ENCODE results near the gene TP73.

TP73 gene

DNA sequence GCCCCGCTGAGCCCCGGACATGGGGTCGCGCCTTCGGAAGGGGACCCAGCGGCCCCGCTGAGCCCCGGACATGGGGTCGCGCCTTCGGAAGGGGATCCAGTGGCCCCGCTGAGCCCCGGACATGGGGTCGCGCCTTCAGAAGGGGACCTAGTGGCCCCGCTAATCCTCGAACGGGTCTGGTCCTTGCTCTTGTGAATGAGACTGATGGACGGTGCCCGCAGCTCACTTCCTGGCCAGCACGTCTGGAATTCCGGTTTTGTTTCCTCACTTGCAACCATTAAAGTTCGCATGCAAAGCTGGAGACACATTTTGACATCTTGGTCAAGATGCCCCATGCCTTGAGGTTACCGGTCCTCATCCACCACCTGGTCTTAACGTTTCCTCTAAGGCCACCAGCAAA, 8.0 kb upstream of the TP73 start:
- no peak for DNase-seq (ENCODE audit: extremely low read depth, low read depth)
- TF ChIP-seq, protein P1, sequence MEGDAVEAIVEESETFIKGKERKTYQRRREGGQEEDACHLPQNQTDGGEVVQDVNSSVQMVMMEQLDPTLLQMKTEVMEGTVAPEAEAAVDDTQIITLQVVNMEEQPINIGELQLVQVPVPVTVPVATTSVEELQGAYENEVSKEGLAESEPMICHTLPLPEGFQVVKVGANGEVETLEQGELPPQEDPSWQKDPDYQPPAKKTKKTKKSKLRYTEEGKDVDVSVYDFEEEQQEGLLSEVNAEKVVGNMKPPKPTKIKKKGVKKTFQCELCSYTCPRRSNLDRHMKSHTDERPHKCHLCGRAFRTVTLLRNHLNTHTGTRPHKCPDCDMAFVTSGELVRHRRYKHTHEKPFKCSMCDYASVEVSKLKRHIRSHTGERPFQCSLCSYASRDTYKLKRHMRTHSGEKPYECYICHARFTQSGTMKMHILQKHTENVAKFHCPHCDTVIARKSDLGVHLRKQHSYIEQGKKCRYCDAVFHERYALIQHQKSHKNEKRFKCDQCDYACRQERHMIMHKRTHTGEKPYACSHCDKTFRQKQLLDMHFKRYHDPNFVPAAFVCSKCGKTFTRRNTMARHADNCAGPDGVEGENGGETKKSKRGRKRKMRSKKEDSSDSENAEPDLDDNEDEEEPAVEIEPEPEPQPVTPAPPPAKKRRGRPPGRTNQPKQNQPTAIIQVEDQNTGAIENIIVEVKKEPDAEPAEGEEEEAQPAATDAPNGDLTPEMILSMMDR (IDR thresholded peaks at IDR 0.05; ENCODE audit: low read depth, low read length): no peak

DNA sequence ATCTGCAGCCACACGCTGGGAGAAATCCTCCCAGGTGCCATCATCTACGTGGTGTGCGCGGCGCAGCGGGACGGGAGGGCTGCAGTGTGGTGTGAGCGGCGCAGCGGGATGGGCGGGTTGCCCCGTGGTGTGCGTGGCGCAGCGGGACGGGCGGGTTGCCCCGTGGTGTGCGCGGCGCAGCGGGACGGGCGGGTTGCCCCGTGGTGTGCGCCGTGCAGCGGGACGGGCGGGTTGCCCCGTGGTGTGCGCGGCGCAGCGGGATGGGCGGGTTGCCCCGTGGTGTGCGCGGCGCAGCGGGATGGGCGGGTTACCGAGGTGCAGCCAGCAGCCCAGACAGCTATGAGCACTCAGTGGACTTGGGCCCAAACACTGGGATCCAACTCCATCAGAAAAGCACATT, 7.1 kb upstream of the TP73 start:
- no peak for DNase-seq (ENCODE audit: extremely low read depth, low read depth)
- TF ChIP-seq, protein P1 (IDR thresholded peaks at IDR 0.05; ENCODE audit: low read depth, low read length): no peak

DNA sequence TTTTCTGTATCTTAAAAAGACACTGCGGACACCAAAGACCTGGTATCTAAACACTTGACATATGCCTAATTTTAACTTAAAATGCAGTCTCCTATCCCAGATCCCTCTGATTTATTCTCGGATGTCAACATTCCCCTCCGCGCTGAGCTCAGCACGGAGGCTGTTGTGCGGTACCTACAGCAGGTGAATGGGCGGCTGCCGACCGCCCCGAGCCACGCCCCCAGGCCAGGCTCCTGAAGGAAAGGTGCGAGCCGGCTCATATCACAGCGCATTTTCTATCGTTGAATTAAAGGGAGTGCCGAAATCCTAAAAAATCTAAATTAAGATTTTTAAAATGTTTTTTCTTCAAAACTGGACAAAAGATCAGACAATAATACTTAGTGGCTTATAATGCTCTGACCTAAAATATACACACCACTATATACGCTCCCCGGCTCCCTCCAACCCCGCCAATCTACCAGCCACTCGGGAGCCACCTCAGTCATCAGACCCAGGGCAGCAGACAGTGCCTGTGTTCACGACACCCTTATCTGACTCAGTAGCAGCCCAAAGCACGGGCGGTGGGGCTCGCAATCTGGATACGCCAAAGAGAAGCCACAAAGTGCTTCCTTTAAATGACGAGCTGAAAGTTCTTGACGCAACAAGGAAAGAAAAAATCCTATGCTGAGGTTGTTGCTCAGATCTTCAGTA, 6.5 kb upstream of the TP73 start:
- TF ChIP-seq, protein P1 (IDR thresholded peaks at IDR 0.05; ENCODE audit: low read depth, low read length): no peak
- DNase-seq (ENCODE audit: extremely low read depth, low read depth): no peak

DNA sequence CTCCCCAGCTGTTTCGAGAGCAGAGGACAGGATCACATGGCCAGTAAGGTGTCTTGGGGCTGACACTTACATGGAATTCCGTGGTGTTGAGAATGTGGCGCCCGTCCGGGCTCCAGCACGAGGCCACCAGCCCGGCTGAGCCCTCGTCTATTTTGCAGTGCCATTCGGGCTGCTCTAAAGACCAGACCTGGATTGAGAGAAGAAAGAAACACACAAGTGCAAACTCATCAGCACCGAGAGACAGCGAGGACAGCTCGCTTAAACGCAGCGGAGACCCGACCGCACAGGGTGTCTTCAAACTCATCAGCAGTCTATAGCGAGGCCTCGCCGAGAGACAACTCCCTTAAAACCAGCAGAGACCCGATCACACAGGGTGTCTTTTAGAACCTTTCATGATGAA, 5.7 kb upstream of the TP73 start:
- TF ChIP-seq, protein P1 (IDR thresholded peaks at IDR 0.05; ENCODE audit: low read depth, low read length): no peak
- no peak for DNase-seq (ENCODE audit: extremely low read depth, low read depth)

DNA sequence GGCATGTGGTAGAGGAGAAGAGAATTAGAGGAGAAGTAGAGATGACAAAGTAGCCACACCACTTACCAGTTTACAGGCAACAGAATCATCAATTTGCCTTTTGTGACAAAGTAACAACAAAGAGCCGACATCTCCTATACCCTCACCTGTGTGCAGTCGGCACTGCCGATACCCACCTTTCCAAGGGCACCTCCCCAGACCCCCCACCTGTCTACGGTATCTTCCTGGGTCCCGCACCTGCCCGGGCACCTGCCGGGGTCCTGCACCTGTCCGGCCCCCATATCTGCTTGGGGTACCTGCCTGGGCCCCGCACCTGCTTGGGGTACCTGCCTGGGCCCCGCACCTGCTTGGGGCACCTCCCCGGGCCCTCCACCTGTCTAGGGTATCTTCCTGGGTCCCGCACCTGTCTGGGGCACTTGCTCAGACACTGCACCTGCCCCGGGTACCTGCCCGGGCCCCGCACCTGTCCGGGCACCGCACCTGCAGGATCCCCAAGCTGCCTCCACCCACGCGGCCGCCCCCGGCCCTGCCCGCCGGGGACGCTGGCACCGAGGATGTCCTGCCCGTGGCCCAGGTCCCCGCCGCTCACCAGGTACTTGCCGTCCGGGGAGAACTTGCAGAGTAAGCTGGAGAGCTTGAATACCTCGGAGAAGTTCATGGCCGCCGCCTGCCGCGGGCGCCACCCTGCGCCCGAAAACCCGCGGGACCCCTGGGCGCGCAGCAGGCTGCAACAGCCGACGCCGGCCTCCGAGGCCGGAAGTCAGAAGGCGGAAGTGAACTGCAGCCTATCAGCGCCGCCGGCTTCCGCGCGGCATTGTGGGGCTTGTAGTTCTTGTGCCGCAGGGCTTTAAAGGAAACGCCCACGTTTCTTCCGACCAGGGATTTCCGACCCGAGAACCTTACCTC, 2.7 kb upstream of the TP73 start, which contains the start of gene WRAP73:
Gene WRAP73, minus strand, starts transcription at position 762 of the 906 bp plus-strand sequence. Its CDS starts 104 bp downstream, at position 658.
- DNase-seq (ENCODE audit: extremely low read depth, low read depth): peak; percentile 66
- TF ChIP-seq, protein P1 (IDR thresholded peaks at IDR 0.05; ENCODE audit: low read depth, low read length): peak; percentile 8; the same call in 1 of the 2 replicates

DNA sequence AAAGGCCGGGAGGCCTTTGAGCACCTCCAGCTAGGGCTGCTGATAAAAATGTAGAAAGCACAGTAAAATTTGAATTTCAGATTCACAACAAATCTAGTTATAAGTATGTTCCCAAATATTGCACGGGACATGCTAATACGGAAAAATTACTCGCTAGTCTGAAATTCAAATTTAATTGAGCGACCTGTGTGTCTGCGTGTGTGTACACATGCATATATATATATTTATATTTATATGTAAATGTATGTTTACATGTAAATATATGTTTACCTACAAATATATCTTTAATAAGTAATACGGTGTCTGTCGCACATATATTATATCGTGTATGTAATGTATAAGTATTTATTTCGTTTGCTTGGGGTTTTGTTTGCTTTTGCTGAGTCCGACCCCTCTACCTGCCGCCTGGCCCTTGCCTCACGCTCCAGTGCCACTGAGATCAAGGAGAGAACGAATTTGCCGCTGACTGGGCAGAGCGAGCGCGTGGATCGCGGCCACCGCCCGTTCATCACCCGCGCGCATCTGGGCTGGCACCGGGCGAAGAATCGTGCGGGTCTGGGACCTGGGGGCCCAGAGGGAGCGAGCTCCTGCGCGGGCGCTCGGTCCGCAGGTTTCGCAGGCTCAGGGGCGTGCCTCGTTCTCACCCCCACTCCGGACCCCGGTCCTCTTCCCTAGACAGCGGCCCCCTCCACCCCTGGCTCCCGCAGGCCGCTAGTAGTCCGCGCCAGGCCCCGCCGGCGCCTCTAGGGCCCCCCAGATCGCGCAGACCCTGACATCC, 1.9 kb upstream of the TP73 start:
- no peak for DNase-seq (ENCODE audit: extremely low read depth, low read depth)
- TF ChIP-seq, protein P1 (IDR thresholded peaks at IDR 0.05; ENCODE audit: low read depth, low read length): no peak
